DMS114 treated with DMSO at 0.1 percent for 48 hours (cell line): ENCODE results near the gene MRPL1.
A peak's percentile ranks its signal among the peaks of the same experiment; 100 is the strongest.

Source experiments
- DNase-seq: peaks from one replicate; lab custom pipeline; 2025; ENCODE audit not compliant: unreplicated experiment; lab: John Stamatoyannopoulos, UW

Gene MRPL1

DNA sequence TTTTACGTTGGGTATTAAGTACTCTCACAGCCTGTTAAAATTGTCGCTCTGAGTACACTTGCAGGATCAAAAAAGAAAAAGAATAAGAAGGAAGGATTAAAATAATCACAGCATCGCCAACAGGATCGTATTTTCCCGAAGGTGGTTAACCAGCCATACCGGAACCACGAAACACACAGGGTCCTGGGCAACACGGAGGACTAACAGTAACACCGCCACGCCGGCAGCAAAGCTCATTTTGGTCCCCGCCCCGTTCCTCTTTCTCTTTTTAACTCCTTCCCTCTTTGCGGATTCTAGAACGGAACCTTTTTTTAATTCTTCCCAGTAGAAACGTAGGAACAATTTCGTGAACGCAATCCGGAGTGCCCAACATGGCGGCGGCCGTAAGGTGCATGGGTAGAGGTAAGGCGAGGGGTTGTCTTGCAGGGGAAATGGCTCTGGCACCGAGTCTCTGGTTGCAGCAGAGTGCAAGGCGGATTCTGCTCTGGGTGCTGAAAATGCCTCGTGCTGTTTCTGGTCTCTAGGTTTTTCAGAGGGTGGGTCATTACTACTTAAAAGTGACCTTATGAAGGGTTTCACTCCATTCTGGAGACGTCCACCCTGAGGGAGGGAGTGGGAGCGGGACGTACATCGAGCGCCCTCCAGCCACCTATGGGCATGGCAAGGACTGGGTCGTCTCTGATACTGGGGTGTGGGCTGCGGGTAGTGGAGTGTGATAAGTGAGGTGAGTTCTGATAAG lies at the start of gene MRPL1:
Gene MRPL1, plus strand, starts transcription at position 353 of the 739 bp plus-strand sequence. Its CDS starts 19 bp downstream, at position 372.
- peak; percentile 77 for DNase-seq

- no peak for DNase-seq
Observed at GRCh38 chr4:77815636-77816035, 47.0 kb upstream of the MRPL1 start.

DNA sequence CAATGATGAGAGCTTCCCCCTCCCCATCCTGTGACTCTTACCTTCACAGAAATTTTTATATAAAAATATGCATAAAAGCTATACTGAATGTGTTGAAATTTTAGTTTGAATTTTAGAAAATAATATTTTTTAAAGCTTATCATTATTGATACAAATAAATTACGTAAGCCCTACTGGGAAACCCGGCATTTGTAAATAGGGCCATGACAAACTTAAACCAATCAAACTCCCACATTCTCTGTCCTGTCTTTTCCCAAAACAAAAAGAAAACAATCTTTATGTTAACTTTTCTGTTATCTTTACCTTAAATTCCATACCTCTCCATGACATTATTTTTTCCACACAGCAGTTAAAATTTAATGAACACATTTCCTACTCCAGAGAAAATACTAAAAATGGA lies 46.1 kb upstream of the MRPL1 start:
- no peak for DNase-seq

DNA sequence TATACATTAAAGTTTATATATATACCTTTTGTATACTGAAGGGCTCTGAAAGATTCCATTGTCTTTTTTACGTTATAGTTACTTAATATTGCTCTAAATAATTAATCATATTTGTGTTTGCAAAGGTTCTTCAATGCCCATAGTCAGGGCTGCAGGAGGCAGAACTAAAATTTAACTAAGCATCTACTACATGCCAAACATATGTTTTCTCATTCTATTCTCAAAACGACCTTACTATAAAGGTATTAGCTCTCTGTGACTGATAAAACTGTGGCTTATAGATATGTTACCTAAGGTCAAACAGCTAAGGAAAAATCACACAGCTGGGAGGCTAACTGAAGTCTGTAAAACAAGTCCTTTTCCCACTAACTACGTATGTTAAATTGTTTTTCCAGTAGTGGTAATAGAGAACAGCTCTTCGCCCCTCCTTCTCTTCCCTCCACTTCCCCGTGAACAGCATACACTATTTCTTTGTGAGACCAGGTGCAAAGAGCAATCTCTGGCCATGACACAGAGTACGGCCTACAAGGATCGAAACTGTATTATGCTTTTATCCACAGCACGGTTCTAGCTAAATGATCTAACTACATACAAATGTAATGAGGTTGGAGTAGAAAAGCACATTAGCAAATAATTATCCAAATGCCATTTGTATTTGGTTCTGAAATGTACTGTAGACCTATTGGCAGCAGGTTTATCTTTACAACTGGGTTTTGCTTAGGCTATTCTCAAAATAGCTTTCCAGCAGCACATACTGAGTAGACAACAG lies 45.1 kb upstream of the MRPL1 start:
- DNase-seq, result no peak

DNA sequence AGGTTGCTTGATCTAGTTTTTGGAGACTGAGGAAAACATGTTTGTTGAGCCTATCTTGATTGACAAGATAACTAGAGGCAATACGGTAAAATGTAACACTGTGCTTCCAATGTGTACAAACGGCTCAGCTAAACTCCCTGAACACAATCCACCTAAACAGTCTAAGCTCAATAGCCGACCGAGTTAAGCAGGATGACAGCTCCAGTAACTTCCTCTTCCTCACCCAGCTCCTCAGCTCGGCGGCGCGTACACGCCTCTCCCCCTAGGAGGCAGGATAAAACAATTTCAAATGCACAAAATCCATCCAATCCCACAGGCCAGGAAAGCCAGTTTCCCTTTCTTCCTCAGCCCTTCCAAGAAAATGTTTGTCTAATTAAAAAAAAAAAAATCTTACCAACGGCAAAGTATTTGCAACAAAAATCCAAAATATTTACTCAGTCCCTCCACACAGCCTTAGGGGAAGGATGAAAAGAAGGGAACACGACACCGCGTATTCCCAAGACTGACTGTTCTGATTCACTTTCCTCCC lies 44.5 kb upstream of the MRPL1 start:
- DNase-seq, result peak; percentile 51

GRCh38 chr4:77818602-77819403 lies 43.8 kb upstream of the MRPL1 start, which contains the start of gene CNOT6L:
Gene CNOT6L, minus strand, starts transcription at chr4:77819368. Its CDS starts 60 bp downstream, at chr4:77819308.
- DNase-seq, result no peak

GRCh38 chr4:77819404-77819842 lies 43.2 kb upstream of the MRPL1 start:
- no peak for DNase-seq

DNA sequence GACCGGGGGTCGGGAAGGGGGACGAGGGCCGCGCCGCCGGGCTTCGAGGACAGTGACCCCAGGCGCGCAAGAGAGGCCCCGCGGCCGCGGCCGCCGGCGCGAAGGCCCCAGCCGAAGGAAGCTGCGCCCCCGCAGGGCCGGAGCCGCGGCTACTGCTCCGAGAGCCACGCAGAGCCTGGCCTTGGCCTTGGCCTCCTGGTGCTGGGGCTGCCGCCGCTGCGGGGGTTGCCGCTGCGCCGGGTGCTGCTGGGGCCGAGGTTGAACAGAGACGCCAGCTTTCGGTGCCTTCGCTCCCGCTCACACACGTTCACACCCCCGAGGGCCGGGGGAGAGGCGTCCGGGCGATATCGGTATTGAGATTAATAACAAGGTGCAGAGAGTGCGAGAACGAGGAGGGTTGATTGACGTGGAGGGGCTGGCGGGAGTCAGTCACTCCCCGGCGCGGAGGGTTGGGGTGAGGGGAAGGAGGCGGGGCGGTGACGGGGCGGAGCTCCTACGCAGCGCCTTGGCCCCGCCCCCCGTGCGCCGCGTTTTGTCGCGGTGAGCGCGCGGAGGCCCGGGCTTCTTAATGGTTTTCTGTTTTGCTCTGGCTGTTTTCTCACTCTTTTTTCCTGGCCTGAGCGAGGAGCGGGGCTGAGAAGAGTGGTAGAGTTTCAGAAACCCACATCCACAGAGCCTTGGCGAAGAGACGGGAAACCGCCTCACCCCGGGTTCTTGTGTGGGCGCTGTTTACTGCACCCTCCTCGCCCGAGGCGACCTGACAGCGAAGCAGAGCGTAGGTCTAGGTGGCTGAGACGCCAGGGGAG lies 42.6 kb upstream of the MRPL1 start:
- peak; percentile 29 for DNase-seq

DNA sequence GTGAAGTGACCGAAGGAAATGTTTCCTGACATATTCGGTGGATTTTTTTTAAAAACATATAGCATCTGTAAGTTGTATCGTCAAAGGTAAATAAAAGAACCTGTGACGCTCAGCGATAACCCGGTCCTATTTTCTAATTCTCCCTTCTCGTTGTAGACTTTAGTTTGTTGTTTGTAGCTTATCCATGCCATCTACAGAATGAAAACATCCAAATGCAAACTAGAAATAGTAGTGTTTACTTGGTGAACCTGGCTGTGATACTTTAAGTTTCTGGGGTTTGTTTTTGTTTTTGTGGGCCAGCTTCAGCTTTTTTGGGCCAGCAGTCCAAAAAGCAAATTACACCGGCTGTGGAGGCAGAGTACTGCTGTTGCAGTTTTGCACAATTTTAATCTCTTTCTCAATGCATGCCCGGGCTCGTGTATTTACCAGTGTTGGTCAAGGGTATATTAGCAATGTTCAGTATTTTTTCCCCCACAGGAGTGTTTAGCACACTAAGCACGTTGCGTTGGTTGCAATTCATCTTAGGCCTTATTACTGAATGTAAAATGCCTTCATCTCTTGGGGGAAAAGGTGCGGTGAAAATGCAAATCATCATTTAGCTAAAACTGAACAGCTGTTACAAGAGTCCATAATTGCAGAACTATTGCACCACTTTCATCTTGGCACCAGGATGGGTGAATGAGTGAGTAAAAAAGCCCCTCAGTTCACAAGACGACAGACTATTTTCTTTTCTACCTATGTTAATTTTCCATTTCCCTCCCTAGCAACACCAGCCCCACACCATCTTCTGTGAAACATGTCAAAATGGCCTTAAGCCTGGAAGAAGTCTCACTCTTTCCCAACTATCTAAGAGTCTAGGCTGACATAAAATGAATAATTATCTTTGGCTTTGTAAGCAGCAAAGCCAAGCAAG lies 41.7 kb upstream of the MRPL1 start:
- DNase-seq, result no peak

GRCh38 chr4:77821775-77822174 lies 40.9 kb upstream of the MRPL1 start:
- no peak for DNase-seq

DNA sequence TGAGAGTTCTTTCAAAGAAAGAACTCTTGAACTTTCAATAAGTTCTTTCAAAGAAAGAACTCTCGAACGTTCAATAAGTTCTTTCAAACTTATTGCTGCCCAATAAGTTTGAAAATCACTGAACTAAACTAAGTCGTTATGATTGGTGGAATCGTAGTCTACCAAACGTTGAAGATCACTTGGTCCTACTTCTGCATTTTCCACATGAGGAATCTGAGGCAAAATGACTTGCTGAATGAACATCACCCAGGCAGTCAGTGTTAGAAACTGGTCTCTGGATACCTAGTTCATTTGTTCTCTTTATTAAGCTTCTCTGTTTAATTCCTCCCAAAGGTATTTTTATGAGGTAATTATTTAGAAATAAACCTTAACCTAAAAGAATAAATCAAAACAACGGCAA lies 36.4 kb upstream of the MRPL1 start:
- DNase-seq, result no peak

DNA sequence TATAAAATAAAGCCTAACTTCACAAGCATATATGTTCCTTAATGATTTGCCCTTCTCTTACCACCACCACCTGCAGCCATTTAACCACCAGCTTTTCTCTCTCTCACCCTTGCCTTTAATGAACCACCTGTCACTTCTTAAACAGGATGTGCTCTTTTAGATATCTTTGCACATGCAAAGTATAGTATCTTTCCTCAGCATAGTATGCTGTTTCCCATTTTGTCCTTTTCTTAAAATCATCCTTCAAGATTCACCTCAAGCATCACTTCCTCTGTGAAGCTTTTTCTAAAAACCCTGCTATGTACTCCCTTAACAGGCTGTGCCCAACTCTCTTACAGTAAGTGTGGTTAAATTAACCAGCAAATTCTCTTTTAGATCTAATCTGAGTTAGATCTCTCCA lies 35.3 kb upstream of the MRPL1 start:
- no peak for DNase-seq

- no peak for DNase-seq
Observed at GRCh38 chr4:77833126-77833724, 29.4 kb upstream of the MRPL1 start.

DNA sequence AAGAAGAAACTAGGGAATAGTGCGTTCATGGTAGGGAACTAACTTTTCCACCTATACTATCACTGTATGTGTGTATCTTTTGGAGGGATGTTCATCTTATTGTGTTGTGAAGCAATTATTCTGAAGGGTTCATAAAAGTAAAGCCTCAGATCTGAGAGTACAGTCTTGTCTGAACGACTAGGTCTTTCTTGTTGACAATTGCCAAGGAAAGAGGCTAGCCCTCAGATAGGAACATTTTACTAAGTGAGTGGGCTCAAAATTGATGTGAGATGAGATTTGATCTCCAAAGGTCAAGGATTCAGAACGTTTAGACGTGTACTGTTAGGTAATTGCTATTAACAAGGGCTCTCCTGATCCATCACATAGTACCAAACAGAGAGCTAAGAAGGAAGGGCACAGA lies 28.2 kb upstream of the MRPL1 start:
- DNase-seq, result no peak

DNA sequence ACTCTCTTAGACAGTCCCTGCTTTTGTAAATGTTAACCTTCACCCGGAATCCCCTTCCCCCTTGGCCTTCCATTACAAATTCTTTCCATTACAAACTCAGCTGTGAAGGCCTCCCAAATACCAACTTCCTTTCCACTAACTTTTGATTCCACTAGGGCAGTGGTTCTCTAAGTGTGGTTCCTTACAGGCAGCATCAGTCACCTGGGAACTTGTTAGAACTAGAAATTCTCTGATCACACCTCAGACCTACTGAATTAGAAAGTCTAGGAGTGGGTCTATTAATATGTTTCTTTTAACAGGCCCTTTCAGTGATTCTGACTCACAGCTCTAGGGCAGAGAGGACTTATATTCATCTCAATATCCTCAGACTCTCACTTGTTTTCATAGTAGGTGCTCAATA lies 19.0 kb upstream of the MRPL1 start:
- DNase-seq, result no peak

DNA sequence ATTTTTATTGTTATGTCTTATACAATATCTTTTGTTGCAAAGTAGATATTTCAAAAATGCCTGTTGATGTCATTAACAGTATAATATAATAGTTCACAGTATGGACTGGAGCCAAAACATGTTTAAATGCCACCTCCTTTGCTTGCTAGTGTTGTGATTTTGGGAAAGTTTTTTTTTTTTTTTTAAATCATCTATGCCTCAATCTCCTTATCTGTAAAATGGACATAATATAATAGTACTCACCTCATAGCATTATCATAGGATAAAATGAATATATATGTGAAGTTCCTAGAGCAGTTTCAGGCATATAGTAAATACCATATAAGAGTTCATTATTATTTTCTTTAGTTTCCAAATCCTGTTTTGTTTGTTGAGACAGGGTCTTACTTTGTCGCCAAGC lies 18.3 kb upstream of the MRPL1 start:
- DNase-seq, result no peak

- no peak for DNase-seq
Observed at GRCh38 chr4:77845400-77845799, 17.2 kb upstream of the MRPL1 start.

DNA sequence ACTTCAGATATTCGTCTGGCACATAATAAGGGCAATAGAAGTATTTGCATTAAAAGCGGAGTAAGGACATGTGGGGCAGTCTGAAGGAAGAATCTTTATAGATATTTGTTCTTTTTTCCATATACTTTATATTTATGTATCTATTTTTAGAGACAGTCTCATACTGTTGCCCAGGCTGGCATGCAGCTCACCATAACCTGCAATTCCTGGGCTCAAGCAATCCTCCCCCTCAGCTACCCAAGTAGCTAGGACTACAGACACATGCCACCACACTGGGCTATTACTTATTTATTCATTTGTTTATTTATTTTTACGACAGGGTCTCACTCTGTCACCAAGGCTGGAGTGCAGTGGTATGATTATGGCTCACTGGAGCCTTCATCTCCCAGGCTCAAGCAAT lies 16.7 kb upstream of the MRPL1 start:
- DNase-seq, result no peak

DNA sequence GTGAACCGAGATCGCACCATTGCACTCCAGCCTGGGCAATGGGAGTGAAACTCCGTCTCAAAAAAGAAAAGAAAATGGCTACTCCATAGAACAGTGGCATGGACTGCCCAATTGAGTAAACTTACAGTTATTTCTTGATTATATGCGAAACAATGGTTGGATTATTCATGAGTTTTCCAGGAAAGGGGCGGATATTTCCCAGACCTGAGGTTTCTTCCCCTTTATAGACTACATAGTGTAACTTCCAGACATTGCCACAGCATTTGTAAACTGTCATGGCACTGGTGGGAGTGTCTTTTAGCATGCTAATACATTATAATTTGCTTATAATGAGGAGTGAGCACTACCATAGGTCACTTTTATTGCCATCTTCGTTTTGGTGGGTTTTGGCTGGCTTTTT lies 14.1 kb upstream of the MRPL1 start:
- DNase-seq, result no peak
